Measurements from ENCODE around the gene PLBD2. TPM values are rescaled to one million over a fixed set of nuclear protein-coding genes. Genes with fewer than 3 reads are reported as not detected.

The PLBD2 gene
- total RNA-seq, 2 donors from 2014 or later = 54.1 to 104 TPM

- H3K9me3 ChIP-seq = no peaks in the 10 kb centered on the region
- H3K4me1 ChIP-seq (ENCODE audit: control insufficient read depth in 1 of 2, low read depth in 2 of 2) = peaks cover 9 to 36% of the 10 kb centered on the region in 2 donors
- H3K36me3 ChIP-seq = peaks cover 4% of the 10 kb centered on the region
- no peak overlapping the region for H3K4me3 ChIP-seq
- ATAC-seq (ENCODE audit: insufficient number of reproducible peaks, low FRiP score, low read depth) (no peak), DNase-seq (ENCODE audit: low spot score) (no peak)
- H3K27ac ChIP-seq = no peak overlapping the region
- H3K27me3 ChIP-seq (replicated peaks; ENCODE audit: insufficient read depth) = no peaks in the 10 kb centered on the region
- TF ChIP-seq, protein P1, sequence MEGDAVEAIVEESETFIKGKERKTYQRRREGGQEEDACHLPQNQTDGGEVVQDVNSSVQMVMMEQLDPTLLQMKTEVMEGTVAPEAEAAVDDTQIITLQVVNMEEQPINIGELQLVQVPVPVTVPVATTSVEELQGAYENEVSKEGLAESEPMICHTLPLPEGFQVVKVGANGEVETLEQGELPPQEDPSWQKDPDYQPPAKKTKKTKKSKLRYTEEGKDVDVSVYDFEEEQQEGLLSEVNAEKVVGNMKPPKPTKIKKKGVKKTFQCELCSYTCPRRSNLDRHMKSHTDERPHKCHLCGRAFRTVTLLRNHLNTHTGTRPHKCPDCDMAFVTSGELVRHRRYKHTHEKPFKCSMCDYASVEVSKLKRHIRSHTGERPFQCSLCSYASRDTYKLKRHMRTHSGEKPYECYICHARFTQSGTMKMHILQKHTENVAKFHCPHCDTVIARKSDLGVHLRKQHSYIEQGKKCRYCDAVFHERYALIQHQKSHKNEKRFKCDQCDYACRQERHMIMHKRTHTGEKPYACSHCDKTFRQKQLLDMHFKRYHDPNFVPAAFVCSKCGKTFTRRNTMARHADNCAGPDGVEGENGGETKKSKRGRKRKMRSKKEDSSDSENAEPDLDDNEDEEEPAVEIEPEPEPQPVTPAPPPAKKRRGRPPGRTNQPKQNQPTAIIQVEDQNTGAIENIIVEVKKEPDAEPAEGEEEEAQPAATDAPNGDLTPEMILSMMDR (IDR thresholded peaks at IDR 0.05) = no peak
Measured at GRCh38 chr12:113330505-113330904, 27.9 kb upstream of the PLBD2 start.

DNA sequence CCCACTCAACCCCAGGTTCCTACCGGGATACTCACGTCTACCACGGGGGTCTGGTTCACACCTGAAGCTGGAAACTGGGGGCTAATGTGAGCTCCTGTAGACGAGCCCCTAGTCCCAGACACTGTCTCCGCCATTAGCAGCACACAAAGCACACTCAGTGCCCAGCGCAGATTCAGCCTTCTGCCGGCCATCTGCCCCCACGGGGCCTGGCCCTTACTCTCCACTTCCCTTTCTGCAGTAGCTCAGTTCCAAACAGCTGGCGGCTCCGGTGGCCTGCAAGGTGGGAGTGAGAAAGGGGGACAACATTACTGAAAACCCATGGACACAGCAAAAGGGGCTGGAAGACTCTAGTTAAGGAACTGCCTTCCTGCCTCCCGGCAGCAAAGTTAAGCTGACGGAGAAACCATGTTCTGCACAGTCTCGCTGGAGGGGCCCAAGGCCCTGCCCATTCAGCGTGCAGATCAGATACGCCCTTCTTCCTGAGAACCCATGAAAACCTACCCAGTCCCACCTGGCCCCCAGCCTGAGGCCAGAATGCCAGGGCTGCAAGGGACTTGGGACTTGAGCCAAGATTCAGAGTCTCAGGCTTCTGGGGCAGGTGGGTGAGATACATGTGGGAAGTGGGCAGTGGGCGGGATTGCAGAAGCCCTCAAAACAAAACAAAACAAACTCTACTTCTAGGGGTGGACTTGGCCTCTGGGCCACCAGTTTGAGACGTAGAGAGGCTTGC lies 25.5 kb upstream of the PLBD2 start:
- TF ChIP-seq, protein P1 (IDR thresholded peaks at IDR 0.05) = no peak
- no peak for DNase-seq (ENCODE audit: low spot score)
- Histone ChIP-seq H3K4me1 (ENCODE audit: control insufficient read depth in 1 of 2, low read depth in 2 of 2) (peaks cover 5 to 30% of the 10 kb centered on the region in 2 donors), H3K36me3 (peaks cover 4% of the 10 kb centered on the region), H3K4me3 (peak overlapping the region; percentile 90), H3K27ac (no peak overlapping the region), H3K27me3 (replicated peaks; ENCODE audit: insufficient read depth) (no peaks in the 10 kb centered on the region), H3K9me3 (no peaks in the 10 kb centered on the region)
- ATAC-seq (ENCODE audit: insufficient number of reproducible peaks, low FRiP score, low read depth) = no peak

DNA sequence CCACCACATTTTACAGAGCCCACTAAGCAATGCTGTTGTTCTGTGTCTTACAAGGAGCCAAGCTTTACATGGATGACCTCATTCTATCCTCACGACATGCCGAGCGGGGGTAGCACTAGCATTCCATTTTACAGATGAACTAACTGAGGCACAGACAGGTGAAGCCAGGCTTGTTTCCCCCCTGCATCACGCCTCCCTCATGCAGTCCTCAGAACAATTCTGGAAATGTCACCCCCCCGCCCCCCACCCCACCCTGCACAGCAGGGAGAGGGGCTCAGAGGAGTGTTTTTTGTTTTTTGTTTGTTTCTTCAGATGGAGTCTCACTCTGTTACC lies 25.0 kb upstream of the PLBD2 start:
- H3K27ac ChIP-seq = no peak overlapping the region
- peaks cover 5 to 30% of the 10 kb centered on the region in 2 donors for H3K4me1 ChIP-seq (ENCODE audit: control insufficient read depth in 1 of 2, low read depth in 2 of 2)
- no peaks in the 10 kb centered on the region for H3K9me3 ChIP-seq
- DNase-seq (ENCODE audit: low spot score) = no peak
- H3K36me3 ChIP-seq = peaks cover 4% of the 10 kb centered on the region
- H3K27me3 ChIP-seq (replicated peaks; ENCODE audit: insufficient read depth) = no peaks in the 10 kb centered on the region
- TF ChIP-seq, protein P1 (IDR thresholded peaks at IDR 0.05) = no peak
- ATAC-seq (ENCODE audit: insufficient number of reproducible peaks, low FRiP score, low read depth) = no peak
- H3K4me3 ChIP-seq = peak overlapping the region; percentile 90

- Histone ChIP-seq H3K27ac (peak overlapping the region; percentile 20 to 67), H3K4me1 (ENCODE audit: control insufficient read depth in 1 of 2, low read depth in 2 of 2) (peaks cover 5 to 30% of the 10 kb centered on the region in 2 donors), H3K36me3 (peaks cover 4% of the 10 kb centered on the region), H3K9me3 (no peaks in the 10 kb centered on the region), H3K4me3 (peak overlapping the region; percentile 90), H3K27me3 (replicated peaks; ENCODE audit: insufficient read depth) (no peaks in the 10 kb centered on the region)
- no peak for ATAC-seq (ENCODE audit: insufficient number of reproducible peaks, low FRiP score, low read depth)
- DNase-seq (ENCODE audit: low spot score) = no peak
- TF ChIP-seq, protein P1 (IDR thresholded peaks at IDR 0.05) = no peak
Measured at GRCh38 chr12:113333877-113334785, 24.3 kb upstream of the PLBD2 start.

Measured in thoracic aorta (tissue), 2 donors.